Measurements from ENCODE around the gene ING5.
"Not testable (repeated sequence)": the region's sequence is repeated elsewhere in the genome, so short reads cannot be mapped to it uniquely, and the experiment has no call there.

The ING5 gene

GRCh38 chr2:241701399-241702154 lies at the start of gene ING5:
TSS of gene ING5 (plus strand) at chr2:241702039. CDS start at chr2:241702066, 27 bp downstream.
- DNase-seq (ENCODE audit: low spot score) = peak; percentile 88

- no peak for DNase-seq (ENCODE audit: low spot score)
These were observed 49.7 kb upstream of the ING5 start for GRCh38 chr2:241652142-241652541.

GRCh38 chr2:241652722-241653121 lies 49.1 kb upstream of the ING5 start:
- no peak for DNase-seq (ENCODE audit: low spot score)

GRCh38 chr2:241653210-241653750 lies 48.6 kb upstream of the ING5 start:
- DNase-seq (ENCODE audit: low spot score) = no peak

GRCh38 chr2:241654551-241654950 lies 47.3 kb upstream of the ING5 start:
- no peak for DNase-seq (ENCODE audit: low spot score)

GRCh38 chr2:241655516-241656189 lies 46.2 kb upstream of the ING5 start:
- no peak for DNase-seq (ENCODE audit: low spot score)

- no peak for DNase-seq (ENCODE audit: low spot score)
These were observed 45.6 kb upstream of the ING5 start for GRCh38 chr2:241656190-241656741.

GRCh38 chr2:241657786-241658254 lies 44.0 kb upstream of the ING5 start:
- no peak for DNase-seq (ENCODE audit: low spot score)

GRCh38 chr2:241658296-241658695 lies 43.5 kb upstream of the ING5 start:
- no peak for DNase-seq (ENCODE audit: low spot score)

- peak; percentile 85 for DNase-seq (ENCODE audit: low spot score)
These were observed 42.6 kb upstream of the ING5 start for GRCh38 chr2:241659150-241659739.

- no peak for DNase-seq (ENCODE audit: low spot score)
These were observed 41.1 kb upstream of the ING5 start for GRCh38 chr2:241660593-241661213.

- DNase-seq (ENCODE audit: low spot score) = not testable (repeated sequence)
These were observed 39.1 kb upstream of the ING5 start for GRCh38 chr2:241662731-241663130.

- no peak for DNase-seq (ENCODE audit: low spot score)
These were observed 36.0 kb upstream of the ING5 start for GRCh38 chr2:241665731-241666440.

- DNase-seq (ENCODE audit: low spot score) = no peak
These were observed 35.0 kb upstream of the ING5 start for GRCh38 chr2:241666627-241667400.

- no peak for DNase-seq (ENCODE audit: low spot score)
These were observed 33.5 kb upstream of the ING5 start for GRCh38 chr2:241668354-241668753.

GRCh38 chr2:241668839-241669238 lies 33.0 kb upstream of the ING5 start:
- no peak for DNase-seq (ENCODE audit: low spot score)

GRCh38 chr2:241670333-241671110 lies 31.3 kb upstream of the ING5 start:
- DNase-seq (ENCODE audit: low spot score) = no peak

GRCh38 chr2:241671457-241672240 lies 30.2 kb upstream of the ING5 start:
- no peak for DNase-seq (ENCODE audit: low spot score)
